PC-9 (cell line): ENCODE data around the gene ECE2. TPM values are rescaled to one million over a fixed set of nuclear protein-coding genes. Genes with fewer than 3 reads are reported as not detected.

Experiments
- BruUV-seq: library from RNA; stranded (reverse); fragments of 400-500 nt; replicated peaks from 2 replicates; lab custom pipeline; 2021; lab: Mats Ljungman, UMichigan
- CTCF ChIA-PET: fragments of 300-600 bp; sonication (Branson Sonifier 250); formaldehyde crosslinking; loops from one replicate; lab custom pipeline; 2022; ENCODE audit warnings: antibody characterized with exemption; lab: Charles Lee
- POLR2A ChIA-PET: fragments of 300-600 bp; sonication (Branson Sonifier 250); formaldehyde crosslinking; loops from one replicate; lab custom pipeline; 2022; ENCODE audit warnings: antibody characterized with exemption; ENCODE audit not compliant: unreplicated experiment; lab: Charles Lee
- DNase-seq, 2 experiments: peaks; one replicate each; pipeline versions ENCODE4 v3.0.0 to v3.0.0-alpha.2; 2015 to 2022; ENCODE audit warnings: mixed read lengths in 1 of 2
- H2AFZ ChIP-seq: fragments of 200-600 bp; sonication (generic); 2 replicates; pipeline ENCODE4 v1.8.1; 2017; ENCODE audit warnings: antibody characterized with exemption
- H3F3A ChIP-seq: fragments of 200-600 bp; sonication (generic); 2 replicates; pipeline ENCODE4 v1.8.1; 2017; ENCODE audit warnings: antibody characterized with exemption, mild to moderate bottlenecking, low read depth; ENCODE audit not compliant: insufficient read depth
- H3K27ac ChIP-seq: fragments of 200-600 bp; sonication (generic); 2 replicates; pipeline ENCODE4 v1.6.1; 2016; ENCODE audit warnings: mixed run types
- H3K27me3 ChIP-seq: fragments of 200-600 bp; sonication (generic); 2 replicates; pipeline ENCODE4 v1.6.1; 2016; ENCODE audit warnings: low read depth, mixed run types; ENCODE audit not compliant: insufficient read depth
- H3K36me3 ChIP-seq: fragments of 200-600 bp; sonication (generic); 2 replicates; pipeline ENCODE4 v1.6.1; 2016; ENCODE audit warnings: low read depth, mixed run types
- H3K4me1 ChIP-seq: fragments of 200-600 bp; sonication (generic); replicated peaks from 2 replicates; pipeline ENCODE4 v1.6.1; 2016; ENCODE audit warnings: mixed run types; ENCODE audit not compliant: insufficient read depth
- H3K4me2 ChIP-seq: fragments of 200-600 bp; sonication (generic); 2 replicates; pipeline ENCODE4 v1.6.1; 2017; ENCODE audit warnings: mixed run types
- H3K4me3 ChIP-seq: fragments of 200-600 bp; sonication (generic); 2 replicates; pipeline ENCODE4 v1.6.1; 2016; ENCODE audit warnings: mixed run types
- H3K79me2 ChIP-seq: fragments of 200-600 bp; sonication (generic); 2 replicates; pipeline ENCODE4 v1.6.1; 2017; ENCODE audit warnings: low read depth, mixed run types
- H3K9me2 ChIP-seq: fragments of 200-600 bp; sonication (generic); 2 replicates; pipeline ENCODE4 v1.8.1; 2017; ENCODE audit warnings: mild to moderate bottlenecking; ENCODE audit not compliant: insufficient read depth
- H3K9me3 ChIP-seq: fragments of 200-600 bp; sonication (generic); 2 replicates; pipeline ENCODE4 v1.8.1; 2016; ENCODE audit warnings: low read depth; ENCODE audit not compliant: insufficient read depth
- H4K20me1 ChIP-seq: fragments of 200-600 bp; sonication (generic); 2 replicates; pipeline ENCODE4 v1.8.1; 2017; ENCODE audit not compliant: insufficient read depth
- EZH2 ChIP-seq: fragments of 200-600 bp; sonication (generic); IDR thresholded peaks from 2 replicates; pipeline ENCODE4 v1.8.0; 2017; ENCODE audit warnings: antibody characterized with exemption, low read depth
- intact Hi-C: fragments of 100-400 bp; cut with micrococcal nuclease; formaldehyde crosslinking; loops from one replicate; pipeline ENCODE4 v1.10.0; 2022; ENCODE audit not compliant: unreplicated experiment
- total RNA-seq: library from RNA; stranded (reverse); gene quantifications from 2 replicates; pipeline ENCODE4 v1.2.3, GENCODE V29; 2021
- TF ChIP-seq, protein P1 (sequence below): fragments of 200-600 bp; sonication (generic); conservative IDR thresholded peaks from 2 replicates; pipeline ENCODE4 v1.6.1; 2017; ENCODE audit warnings: mixed run types, antibody characterized with exemption, mild to moderate bottlenecking, moderate library complexity

The ECE2 gene
- total RNA-seq, 1 experiment from 2014 or later = not detected

DNA sequence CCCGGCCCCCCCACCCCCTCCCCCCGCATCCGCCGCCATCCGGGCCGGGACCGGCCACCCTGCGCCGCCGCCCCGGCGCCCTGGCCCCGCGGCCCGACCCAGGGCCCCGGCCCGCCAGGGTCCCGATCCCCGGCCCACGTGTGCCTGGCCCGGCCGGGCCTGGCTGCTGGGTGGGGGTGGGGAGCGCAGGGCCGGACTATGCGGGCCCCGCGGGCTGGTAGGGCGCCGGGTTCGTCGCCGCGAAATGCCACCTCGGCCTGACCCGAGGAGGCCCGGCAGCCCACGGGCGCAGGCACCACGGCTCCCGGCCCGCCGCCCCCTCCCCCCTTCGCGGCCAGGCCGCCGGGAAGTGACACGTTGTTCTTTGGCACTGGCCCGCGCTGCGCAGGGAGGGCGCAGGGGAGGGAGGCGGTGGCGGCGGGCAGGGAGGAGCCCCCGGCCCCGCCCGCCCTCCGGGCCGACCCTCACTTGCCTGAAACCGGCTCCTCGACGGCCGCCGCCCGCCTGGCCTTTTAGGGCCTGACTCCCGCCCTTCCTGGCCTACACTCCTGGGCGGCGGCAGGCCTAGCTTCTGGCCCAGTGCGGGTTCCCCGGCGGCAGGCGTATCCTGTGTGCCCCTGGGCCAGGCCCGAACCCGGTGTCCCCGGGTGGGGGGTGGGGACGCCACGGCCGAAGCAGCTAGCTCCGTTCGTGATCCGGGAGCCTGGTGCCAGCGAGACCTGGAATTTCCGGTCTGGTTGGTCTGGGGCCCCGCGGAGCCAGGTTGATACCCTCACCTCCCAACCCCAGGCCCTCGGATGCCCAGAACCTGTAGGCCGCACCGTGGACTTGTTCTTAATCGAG, 39.1 kb downstream of the ECE2 start:
- H3K9me2 ChIP-seq = no peaks in the 10 kb centered on the region
- intact Hi-C loops = loop anchor here (1.0 to 5.0 kb wide), 5 partner anchors 16 to 141 kb away; partner anchors contain the start of genes AP2M1 and PSMD2
- peaks cover 29% of the 10 kb centered on the region for H3K36me3 ChIP-seq
- no peaks in the 10 kb centered on the region for H3K27me3 ChIP-seq
- H2AFZ ChIP-seq = no peak overlapping the region
- peaks cover 77% of the 10 kb centered on the region for H3F3A ChIP-seq
- peaks cover 47% of the 10 kb centered on the region for H4K20me1 ChIP-seq
- H3K4me2 ChIP-seq = peak overlapping the region; percentile 75
- CTCF ChIA-PET = interaction anchor here (0.6 kb wide), 1 partner anchor 247 kb away, joined by 3 read pairs; the partner anchor contains the start of gene EPHB3
- peak overlapping the region; percentile 84 for H3K27ac ChIP-seq
- H3K79me2 ChIP-seq = peaks cover 50% of the 10 kb centered on the region
- no peaks in the 10 kb centered on the region for H3K9me3 ChIP-seq
- POLR2A ChIA-PET = interaction anchor here (0.5 to 0.7 kb wide), 3 partner anchors 14 to 1639 kb away, joined by 4 to 18 read pairs (median 4); partner anchors contain the start of gene ABCF3
- DNase-seq = peak; percentile 70 to 85
- H3K4me3 ChIP-seq = peak overlapping the region; percentile 63
- no TSS peak for BruUV-seq
- TF ChIP-seq, protein P1, sequence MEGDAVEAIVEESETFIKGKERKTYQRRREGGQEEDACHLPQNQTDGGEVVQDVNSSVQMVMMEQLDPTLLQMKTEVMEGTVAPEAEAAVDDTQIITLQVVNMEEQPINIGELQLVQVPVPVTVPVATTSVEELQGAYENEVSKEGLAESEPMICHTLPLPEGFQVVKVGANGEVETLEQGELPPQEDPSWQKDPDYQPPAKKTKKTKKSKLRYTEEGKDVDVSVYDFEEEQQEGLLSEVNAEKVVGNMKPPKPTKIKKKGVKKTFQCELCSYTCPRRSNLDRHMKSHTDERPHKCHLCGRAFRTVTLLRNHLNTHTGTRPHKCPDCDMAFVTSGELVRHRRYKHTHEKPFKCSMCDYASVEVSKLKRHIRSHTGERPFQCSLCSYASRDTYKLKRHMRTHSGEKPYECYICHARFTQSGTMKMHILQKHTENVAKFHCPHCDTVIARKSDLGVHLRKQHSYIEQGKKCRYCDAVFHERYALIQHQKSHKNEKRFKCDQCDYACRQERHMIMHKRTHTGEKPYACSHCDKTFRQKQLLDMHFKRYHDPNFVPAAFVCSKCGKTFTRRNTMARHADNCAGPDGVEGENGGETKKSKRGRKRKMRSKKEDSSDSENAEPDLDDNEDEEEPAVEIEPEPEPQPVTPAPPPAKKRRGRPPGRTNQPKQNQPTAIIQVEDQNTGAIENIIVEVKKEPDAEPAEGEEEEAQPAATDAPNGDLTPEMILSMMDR = no peak
- TF ChIP-seq EZH2 = no peak
- peaks cover 49% of the 10 kb centered on the region for H3K4me1 ChIP-seq

DNA sequence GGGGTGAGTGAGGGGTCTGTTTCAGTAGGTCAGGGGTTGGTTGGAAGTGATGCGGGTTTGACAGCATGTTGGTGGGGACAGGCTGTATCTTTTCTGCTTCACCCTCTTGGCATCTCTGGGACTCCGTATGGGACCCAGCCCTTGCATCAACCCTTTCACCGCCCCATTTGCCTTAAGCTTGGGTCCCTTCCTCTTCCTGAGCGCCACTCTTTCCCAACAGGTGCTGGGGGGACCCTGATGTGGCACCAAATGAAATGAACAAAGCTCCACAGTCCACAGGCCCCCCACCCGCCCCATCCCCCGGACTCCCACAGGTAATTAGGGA, 39.7 kb downstream of the ECE2 start:
- no peak for TF ChIP-seq EZH2
- TF ChIP-seq, protein P1 = no peak

DNA sequence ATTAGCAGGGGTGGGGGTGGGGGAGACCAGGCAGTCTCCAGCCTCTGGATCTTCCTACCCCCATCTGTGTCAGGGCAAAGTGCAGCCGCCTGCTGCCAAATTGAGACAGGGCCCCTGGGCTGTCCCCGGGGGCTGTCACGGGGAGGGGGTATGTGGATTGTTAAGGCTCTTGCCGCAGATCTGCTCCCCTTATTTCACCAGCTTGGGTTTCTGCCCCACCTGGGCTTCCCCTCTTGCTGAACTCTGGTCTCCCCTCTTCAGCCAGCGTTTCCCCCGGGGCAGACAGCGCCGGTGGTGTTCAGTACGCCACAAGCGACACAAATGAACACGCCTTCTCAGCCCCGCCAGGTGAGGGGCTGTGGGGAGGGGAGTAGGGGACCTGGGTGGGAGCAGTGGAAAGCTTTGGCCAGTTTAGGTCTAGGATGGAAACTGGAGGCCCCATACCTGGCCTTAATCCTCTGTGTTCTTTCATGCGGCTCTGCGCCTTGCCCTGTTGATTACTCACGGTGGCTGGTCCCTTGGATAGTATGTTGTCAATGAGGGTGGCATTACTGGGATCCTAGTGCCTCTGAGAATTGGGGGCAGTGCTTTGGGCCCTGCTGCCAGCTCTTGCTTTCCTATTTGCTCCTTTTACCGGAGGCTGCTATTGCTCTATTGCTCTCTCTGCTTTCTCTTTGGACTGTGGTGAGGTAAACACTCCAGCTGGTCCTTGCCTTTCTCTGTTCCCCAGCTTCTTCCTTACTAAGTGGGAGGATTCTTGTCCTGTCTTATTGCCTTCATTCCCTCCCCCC, 40.2 kb downstream of the ECE2 start:
- DNase-seq = no peak
- H3K4me2 ChIP-seq = peak overlapping the region; percentile 75
- peaks cover 56% of the 10 kb centered on the region for H3K4me1 ChIP-seq
- H3K9me2 ChIP-seq = no peaks in the 10 kb centered on the region
- H3K36me3 ChIP-seq = peaks cover 38% of the 10 kb centered on the region
- H3K9me3 ChIP-seq = no peaks in the 10 kb centered on the region
- POLR2A ChIA-PET = interaction anchor here (0.7 kb wide), 1 partner anchor 13 kb away, joined by 4 read pairs; no protein-coding TSS in a partner anchor
- peaks cover 61% of the 10 kb centered on the region for H3K79me2 ChIP-seq
- TF ChIP-seq, protein P1 = no peak
- TF ChIP-seq EZH2 = no peak
- no peaks in the 10 kb centered on the region for H3K27me3 ChIP-seq
- intact Hi-C loops = loop anchor here (1.0 kb wide), 1 partner anchor 46 kb away; no protein-coding TSS in a partner anchor
- H3F3A ChIP-seq = peaks cover 71% of the 10 kb centered on the region
- H4K20me1 ChIP-seq = peaks cover 57% of the 10 kb centered on the region
- H2AFZ ChIP-seq = no peak overlapping the region
- CTCF ChIA-PET = interaction anchor here (0.6 kb wide), 1 partner anchor 32 kb away, joined by 13 read pairs; no protein-coding TSS in a partner anchor
- BruUV-seq = no TSS peak
- H3K4me3 ChIP-seq = peak overlapping the region; percentile 63
- peak overlapping the region; percentile 84 for H3K27ac ChIP-seq

More for the DNA sequence above, 39.7 kb downstream of the ECE2 start:
- no peaks in the 10 kb centered on the region for H3K9me3 ChIP-seq
- peaks cover 51% of the 10 kb centered on the region for H4K20me1 ChIP-seq
- no peaks in the 10 kb centered on the region for H3K27me3 ChIP-seq
- POLR2A ChIA-PET = interaction anchor here (0.7 kb wide), 1 partner anchor 13 kb away, joined by 4 read pairs; no protein-coding TSS in a partner anchor
- BruUV-seq = no TSS peak
- CTCF ChIA-PET = interaction anchor here (0.6 kb wide), 1 partner anchor 33 kb away, joined by 13 read pairs; no protein-coding TSS in a partner anchor
- peak overlapping the region; percentile 75 for H3K4me2 ChIP-seq
- peaks cover 71% of the 10 kb centered on the region for H3F3A ChIP-seq
- H2AFZ ChIP-seq = no peak overlapping the region
- peaks cover 55% of the 10 kb centered on the region for H3K79me2 ChIP-seq
- DNase-seq = no peak
- H3K9me2 ChIP-seq = no peaks in the 10 kb centered on the region
- peaks cover 54% of the 10 kb centered on the region for H3K4me1 ChIP-seq
- peak overlapping the region; percentile 84 for H3K27ac ChIP-seq
- H3K36me3 ChIP-seq = peaks cover 32% of the 10 kb centered on the region
- intact Hi-C loops = loop anchor here (1.0 kb wide), 1 partner anchor 47 kb away; no protein-coding TSS in a partner anchor
- H3K4me3 ChIP-seq = peak overlapping the region; percentile 63
